Measurements from ENCODE around the gene GANC. TPM values are rescaled to one million over a fixed set of nuclear protein-coding genes. Genes with fewer than 3 reads are reported as not detected.
A peak's percentile ranks its signal among the peaks of the same experiment; 100 is the strongest.
"Not testable (repeated sequence)": the region's sequence is repeated elsewhere in the genome, so short reads cannot be mapped to it uniquely, and the experiment has no call there.

Gene GANC
- total RNA-seq = 11.1 and 18.6 TPM in 2 replicates

- DNase-seq = peak; percentile 99
Measured at GRCh38 chr15:42272939-42273899, at the start of gene GANC, which contains the start of gene TMEM87A. GANC (plus strand) TSS chr15:42273201; CDS start chr15:42274482, 1,281 bp downstream. TMEM87A (minus strand) TSS chr15:42273433; CDS start chr15:42273398, 35 bp downstream.

GRCh38 chr15:42226648-42227047 lies 46.4 kb upstream of the GANC start:
- DNase-seq = no peak

- DNase-seq = no peak
Measured at GRCh38 chr15:42228036-42228435, 45.0 kb upstream of the GANC start.

- not testable (repeated sequence) for DNase-seq
Measured at GRCh38 chr15:42228981-42229380, 44.0 kb upstream of the GANC start.

GRCh38 chr15:42231088-42231487 lies 41.9 kb upstream of the GANC start:
- DNase-seq = no peak

DNA sequence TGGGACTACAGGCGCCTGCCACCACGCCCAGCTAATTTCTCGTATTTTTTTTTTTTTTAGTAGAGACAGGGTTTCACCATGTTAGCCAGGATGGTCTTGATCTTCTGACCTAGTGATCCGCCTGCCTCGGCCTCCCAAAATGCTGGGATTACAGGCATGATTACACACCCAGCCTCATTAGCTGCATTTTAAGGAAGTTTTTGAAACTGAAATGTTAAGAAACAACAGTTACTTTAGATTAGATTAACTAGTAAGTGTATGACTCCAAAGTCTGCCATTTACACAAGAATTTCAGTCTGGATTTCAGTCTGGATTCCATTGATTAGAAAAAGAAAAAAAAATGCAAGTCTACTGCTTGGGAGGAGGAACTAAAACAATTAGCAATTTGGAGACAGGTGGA lies 40.4 kb upstream of the GANC start:
- DNase-seq = no peak

DNA sequence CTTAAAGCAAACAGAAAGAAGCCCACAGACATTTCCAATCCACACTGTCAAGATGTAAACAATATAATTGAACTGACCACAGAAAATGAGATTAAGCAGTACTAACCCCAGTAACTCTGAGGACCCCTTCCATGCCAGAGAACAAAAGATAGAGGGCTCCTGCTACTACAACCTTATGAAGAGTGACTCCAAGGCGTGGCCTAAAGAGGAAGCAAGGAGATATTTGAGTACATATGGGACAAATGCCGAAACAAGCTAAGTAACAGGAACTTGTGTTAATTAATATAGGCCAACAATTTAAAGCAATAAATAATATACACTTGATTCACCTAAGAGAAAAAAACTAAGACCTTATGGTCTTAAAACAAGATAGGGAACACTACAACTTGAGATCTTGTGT lies 39.9 kb upstream of the GANC start:
- DNase-seq = no peak

GRCh38 chr15:42239528-42240182 lies 33.3 kb upstream of the GANC start:
- no peak for DNase-seq

DNA sequence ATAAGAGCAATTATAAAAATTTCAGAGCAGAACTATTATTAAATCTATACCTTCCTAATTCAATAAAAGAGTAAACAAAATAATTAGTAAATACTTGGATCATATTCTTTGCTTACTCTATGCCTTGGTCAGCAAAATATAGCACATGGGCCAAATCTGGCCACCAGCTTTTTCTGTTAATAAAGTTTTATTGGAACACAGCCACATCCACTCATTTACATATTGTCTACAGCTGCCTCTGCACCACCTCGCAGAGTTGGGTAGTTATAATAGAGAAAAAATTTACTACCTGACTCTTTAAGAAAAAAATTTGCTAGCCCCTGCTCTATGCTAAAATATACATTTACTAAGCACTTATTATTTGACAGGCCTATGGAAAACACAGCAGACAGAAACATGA lies 32.2 kb upstream of the GANC start:
- DNase-seq = no peak

GRCh38 chr15:42253300-42253699 lies 19.7 kb upstream of the GANC start:
- DNase-seq = no peak

DNA sequence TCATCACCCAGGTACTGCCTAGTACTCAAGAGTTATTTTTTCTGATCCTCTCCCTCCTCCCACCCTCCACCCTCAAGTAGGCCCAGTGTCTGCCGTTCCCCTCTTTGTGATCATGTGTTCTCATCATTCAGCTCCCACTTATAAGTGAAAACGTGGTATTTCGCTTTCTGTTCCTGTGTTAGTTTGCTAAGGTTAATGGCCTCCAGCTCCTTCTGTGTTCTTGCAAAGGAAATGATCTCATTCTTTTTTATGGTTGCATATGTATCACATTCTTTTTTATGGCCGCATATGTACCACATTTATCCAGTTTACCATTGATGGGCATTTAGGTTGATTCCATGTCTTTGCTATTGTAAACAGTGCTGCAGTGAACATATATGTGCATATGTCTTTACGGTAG lies 8.2 kb upstream of the GANC start:
- DNase-seq = no peak

DNA sequence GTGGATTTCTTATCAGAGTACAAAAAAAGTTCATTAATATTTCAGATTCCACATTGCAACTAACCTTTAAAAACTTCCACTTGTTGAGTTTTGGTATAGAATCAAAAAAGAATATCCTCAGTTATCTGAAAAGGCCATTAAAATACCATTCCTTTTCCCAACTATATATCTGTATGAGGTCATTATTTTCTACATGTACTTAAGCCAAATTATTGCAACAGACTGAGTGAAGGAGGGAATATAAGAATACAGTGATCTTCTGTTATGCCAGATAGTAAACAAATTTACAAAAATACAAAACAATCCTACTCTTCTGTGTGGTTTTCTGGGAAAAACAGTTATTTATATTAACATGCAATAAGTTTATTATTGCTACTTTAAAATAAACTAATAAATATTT lies 5.7 kb upstream of the GANC start:
- DNase-seq = no peak

DNA sequence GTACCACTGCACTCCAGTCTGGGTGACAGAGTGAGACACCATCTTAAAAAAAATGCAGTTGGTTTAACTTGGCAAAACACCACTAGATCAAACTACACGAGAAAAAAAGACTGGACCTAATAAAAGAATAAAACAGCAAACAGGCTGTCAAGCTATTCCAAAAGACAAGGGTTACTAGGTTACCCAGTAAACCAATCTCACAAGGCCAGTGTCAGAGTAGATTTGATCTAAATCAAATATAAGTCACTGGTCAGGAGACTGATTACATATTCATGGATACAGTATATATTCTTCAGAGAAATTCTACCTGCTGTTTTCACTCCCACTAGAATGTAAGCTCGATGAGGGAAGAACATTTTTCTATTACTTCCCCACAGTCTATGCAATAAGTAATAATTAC lies 2.5 kb upstream of the GANC start:
- DNase-seq = no peak

- DNase-seq = no peak
Measured at GRCh38 chr15:42270996-42271395, 2.0 kb upstream of the GANC start.

GRCh38 chr15:42273900-42274701 lies 1.1 kb downstream of the GANC start:
- peak; percentile 68 for DNase-seq

DNA sequence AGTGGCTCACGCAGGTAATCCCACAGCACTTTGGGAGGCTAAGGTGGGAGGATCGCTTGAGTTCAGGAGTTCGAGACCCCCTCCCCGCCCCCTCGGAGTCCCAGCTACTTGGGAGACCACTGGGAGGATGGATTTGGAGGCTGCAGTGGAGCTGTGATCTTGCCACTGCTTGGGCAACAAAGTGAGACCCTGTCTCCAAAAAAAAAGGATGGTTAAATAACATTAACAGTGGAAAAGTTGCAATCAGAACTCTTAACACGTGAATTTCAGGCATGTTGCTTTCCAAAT lies 1.6 kb downstream of the GANC start:
- peak; percentile 8 for DNase-seq

DNA sequence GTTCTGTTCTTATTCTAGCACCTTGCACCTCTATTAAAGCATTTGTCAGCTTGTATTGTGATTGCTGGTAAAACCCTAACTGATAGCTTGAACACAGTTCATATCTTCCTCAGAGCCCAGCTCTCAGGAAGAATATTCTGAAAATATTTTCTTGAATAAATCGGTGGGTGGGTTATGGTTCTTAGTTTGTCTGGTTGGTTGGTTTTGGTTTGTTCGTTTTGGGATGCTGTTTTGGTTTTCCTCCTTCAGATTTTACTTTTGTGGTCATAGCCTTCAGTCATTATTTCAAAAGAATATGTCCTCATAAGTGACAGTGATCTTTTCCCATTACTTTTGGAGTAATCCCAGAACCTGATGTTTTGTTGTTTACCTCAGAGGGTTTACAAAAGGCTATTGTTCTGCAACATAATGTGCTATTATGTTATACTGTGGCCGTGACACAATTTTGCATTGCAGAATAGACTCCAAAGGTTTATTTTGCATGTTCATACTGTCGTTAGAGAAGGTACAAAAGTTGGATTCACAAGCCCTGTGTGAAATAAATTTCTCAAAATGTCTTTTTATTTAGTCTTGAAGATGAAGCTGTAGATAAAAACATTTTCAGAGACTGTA lies 2.9 kb downstream of the GANC start:
- peak; percentile 14 for DNase-seq

DNA sequence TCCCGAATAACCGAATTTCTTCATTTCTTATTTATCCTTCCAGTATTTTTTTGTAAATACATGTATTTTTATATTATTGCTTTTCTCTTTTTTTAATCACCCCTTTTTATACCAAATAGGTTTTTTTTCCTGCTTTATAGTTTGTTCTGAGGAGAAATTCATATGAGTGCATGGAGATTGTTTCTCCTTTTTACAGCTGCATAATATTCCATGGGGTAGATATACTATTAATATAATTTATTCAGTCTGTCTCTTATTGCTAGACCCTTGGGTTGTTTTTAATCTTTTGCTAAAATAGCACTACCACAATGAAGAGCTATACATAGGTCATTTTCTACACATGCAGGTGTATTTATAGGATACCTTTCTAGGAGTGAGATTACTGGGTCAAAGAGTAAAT lies 3.8 kb downstream of the GANC start:
- no peak for DNase-seq

DNA sequence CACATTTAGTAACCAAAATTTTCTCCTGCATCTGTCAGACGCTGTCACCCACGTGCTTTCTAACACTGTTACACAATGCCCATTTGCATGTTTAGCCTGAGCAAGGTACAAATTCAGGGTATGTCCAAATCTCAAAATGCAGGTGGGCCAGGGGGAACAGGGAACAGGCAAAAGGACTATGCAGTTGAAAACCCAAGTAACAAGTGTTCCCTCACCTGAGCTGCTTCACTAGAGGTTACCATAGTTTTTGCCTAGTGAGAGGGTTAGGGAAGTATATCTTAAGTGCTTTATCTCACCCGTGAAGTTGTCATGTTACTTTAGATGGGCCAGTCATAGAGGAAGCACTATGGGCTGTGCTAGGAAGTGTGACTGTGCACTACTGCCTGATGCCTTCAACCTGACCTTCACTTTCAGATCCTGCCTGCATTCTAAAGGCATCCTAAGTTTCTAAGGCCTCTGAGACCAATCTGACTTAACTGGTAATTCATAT lies 6.3 kb downstream of the GANC start:
- DNase-seq = peak; percentile 26

DNA sequence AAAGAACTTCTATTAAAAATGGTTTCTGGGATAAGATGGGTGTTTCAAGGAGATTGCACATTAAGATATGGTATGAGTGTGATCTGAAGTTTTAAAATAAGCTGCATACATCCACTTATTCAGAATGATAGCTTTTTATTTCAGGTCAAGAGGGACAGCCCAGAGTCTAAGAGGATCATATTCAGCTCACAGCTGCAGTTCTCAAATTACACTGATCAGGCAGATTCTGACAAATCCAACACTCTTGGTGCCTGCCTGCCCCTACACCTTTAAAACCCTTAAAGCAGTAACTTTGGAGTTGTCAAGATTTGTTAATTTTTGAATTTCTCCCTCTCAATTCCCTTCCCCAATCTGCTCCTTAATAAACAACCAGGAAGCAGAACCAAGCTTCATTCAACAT lies 9.3 kb downstream of the GANC start:
- no peak for DNase-seq

GRCh38 chr15:42282926-42283325 lies 9.9 kb downstream of the GANC start:
- no peak for DNase-seq

GRCh38 chr15:42283671-42284070 lies 10.7 kb downstream of the GANC start:
- DNase-seq = no peak

DNA sequence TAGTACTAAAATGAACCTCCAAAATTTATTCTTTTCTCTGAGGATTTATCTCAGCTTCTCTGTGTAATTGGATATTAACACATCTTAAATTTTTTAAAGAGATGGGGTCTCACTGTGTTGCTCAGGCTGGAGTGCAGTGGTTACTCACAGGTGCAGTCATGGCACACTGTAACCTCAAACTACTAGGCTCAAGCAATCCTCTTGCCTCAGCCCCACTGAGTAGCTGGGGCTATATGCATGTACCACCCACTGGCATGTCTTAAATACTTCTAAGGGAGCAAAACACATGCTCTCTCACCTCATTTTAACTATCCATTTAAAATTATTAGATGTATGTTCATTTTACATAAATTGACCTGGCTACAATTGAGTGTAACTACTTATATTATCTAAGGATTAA lies 11.6 kb downstream of the GANC start:
- no peak for DNase-seq
